HepG2 (cell line): ENCODE measurements around the gene HNRNPA1L2. TPM values are rescaled to one million over a fixed set of nuclear protein-coding genes. Genes with fewer than 3 reads are reported as not detected.

Experiments used
- ATAC-seq: fragments of 200-7000 bp; cut with Tn5 transposase; 3 replicates; pipeline ENCODE4 v1.9.1; 2020; ENCODE audit warnings: mild to moderate bottlenecking, moderate library complexity
- BruUV-seq: library from RNA; stranded (reverse); fragments of 400-500 nt; replicated peaks from 2 replicates; lab custom pipeline; 2021; lab: Mats Ljungman, UMichigan
- CTCF ChIA-PET: fragments of 300-600 bp; formaldehyde crosslinking; extraction: SDS; loops from one replicate; lab custom pipeline; 2021; ENCODE audit warnings: low total read pairs, inconsistent platforms, low intra/inter-chr PET ratio; lab: Yijun Ruan, JAX
- POLR2A ChIA-PET: fragments of 350-600 bp; sonication (Branson Sonifier 250); formaldehyde crosslinking; loops from one replicate; lab custom pipeline; 2020; ENCODE audit warnings: antibody characterized with exemption, inconsistent platforms; lab: Yijun Ruan, JAX
- DNase-seq: peaks from one replicate; pipeline ENCODE4 v3.0.0-alpha.2; 2015; ENCODE audit warnings: low spot score
- FAIRE-seq: peaks from 3 replicates; lab custom pipeline; 2011; peaks lifted over from hg19 to GRCh38; lab: Jason Lieb, UNC
- H2AFZ ChIP-seq: one replicate; pipeline ENCODE4 v1.6.1; 2011; ENCODE audit warnings: low read length, inconsistent platforms
- H3K27ac ChIP-seq: fragments of 300-600 bp; 3 replicates; pipeline ENCODE4 v1.8.0; 2011; ENCODE audit warnings: mixed run types, mild to moderate bottlenecking, mixed read lengths, low read length, inconsistent platforms; ENCODE audit not compliant: insufficient read depth; ENCODE audit errors: extremely low read length
- H3K27me3 ChIP-seq, 2 experiments: fragments of 200-600 bp in 1 of 2; 2 replicates in 1 of 2; 3 replicates in 1 of 2; pipeline versions ENCODE4 v1.6.0 to v1.8.0; 2011; ENCODE audit warnings: low read length in 2 of 2, mild to moderate bottlenecking in 2 of 2, moderate library complexity in 2 of 2, inconsistent platforms in 1 of 2; ENCODE audit not compliant: insufficient read depth in 2 of 2, control insufficient read depth in 1 of 2
- H3K36me3 ChIP-seq, 2 experiments: fragments of 200-600 bp in 1 of 2; replicated peaks in 1 of 2; 2 replicates in 1 of 2; 3 replicates in 1 of 2; pipeline versions ENCODE4 v1.5.1 to v1.8.0; 2011; ENCODE audit warnings: low read length in 2 of 2, inconsistent platforms in 1 of 2; ENCODE audit not compliant: insufficient read depth in 2 of 2, control insufficient read depth in 1 of 2
- H3K4me1 ChIP-seq: 2 replicates; pipeline ENCODE4 v1.5.1; 2012; ENCODE audit warnings: low read length, inconsistent platforms; ENCODE audit not compliant: insufficient read depth
- H3K4me2 ChIP-seq: 2 replicates; pipeline ENCODE4 v1.6.0; 2011; ENCODE audit warnings: low read depth, low read length, inconsistent platforms
- H3K4me3 ChIP-seq, 3 experiments: fragments of 200-600 bp in 1 of 3; sonication (generic), shearing (Covaris generic) in 1 of 3; replicated peaks in 1 of 3; 2 replicates each; pipeline ENCODE4 v1.5.1; 2011 to 2016; ENCODE audit warnings: low read length in 3 of 3, inconsistent platforms in 2 of 3, low read depth in 2 of 3, mild to moderate bottlenecking in 2 of 3, control low read depth in 1 of 3, mixed read lengths in 1 of 3; ENCODE audit not compliant: insufficient read depth in 1 of 3
- H3K79me2 ChIP-seq: one replicate; pipeline ENCODE4 v1.6.1; 2011; ENCODE audit warnings: low read length, inconsistent platforms; ENCODE audit not compliant: insufficient read depth
- H3K9ac ChIP-seq: 2 replicates; pipeline ENCODE4 v1.6.0; 2011; ENCODE audit warnings: mild to moderate bottlenecking, low read depth, low read length, inconsistent platforms; ENCODE audit not compliant: insufficient read depth
- H3K9me3 ChIP-seq: 2 replicates; pipeline ENCODE4 v1.5.1; 2012; ENCODE audit warnings: mild to moderate bottlenecking, low read length
- H4K20me1 ChIP-seq: 2 replicates; pipeline ENCODE4 v1.6.0; 2011; ENCODE audit warnings: inconsistent platforms, mild to moderate bottlenecking, low read length, moderate library complexity; ENCODE audit not compliant: insufficient read depth
- CBX5 ChIP-seq: sonication (generic); formaldehyde crosslinking; IDR thresholded peaks from 2 replicates; pipeline ENCODE4 v1.4.0; 2020; ENCODE audit warnings: missing genetic modification reagents, borderline replicate concordance
- KLF9 ChIP-seq: IDR thresholded peaks from 2 replicates; pipeline ENCODE4 v1.6.1; 2016; ENCODE audit warnings: low read depth
- MAFF ChIP-seq: IDR thresholded peaks from 2 replicates; pipeline ENCODE4 v1.6.1; 2011; ENCODE audit warnings: low read depth, low read length, improper control_type of control experiment
- MAFK ChIP-seq, 2 experiments: IDR thresholded peaks in 1 of 2; conservative IDR thresholded peaks in 1 of 2; 2 replicates each; pipeline ENCODE4 v1.6.1; 2011; ENCODE audit warnings: improper control_type of control experiment in 2 of 2, low read length in 2 of 2
- NFATC3 ChIP-seq: sonication (generic); formaldehyde crosslinking; IDR thresholded peaks from 2 replicates; pipeline ENCODE4 v1.5.1; 2020; ENCODE audit warnings: mild to moderate bottlenecking, missing genetic modification reagents
- NONO ChIP-seq, 2 experiments: fragments of 450-650 bp in 1 of 2; sonication (generic) in 1 of 2; formaldehyde crosslinking in 1 of 2; IDR thresholded peaks in 1 of 2; conservative IDR thresholded peaks in 1 of 2; 2 replicates each; pipeline versions ENCODE4 v1.6.1 to v1.8.0; 2017 to 2022; ENCODE audit warnings: mild to moderate bottlenecking in 1 of 2, missing genetic modification reagents in 1 of 2, moderate library complexity in 1 of 2
- RXRB ChIP-seq: IDR thresholded peaks from 2 replicates; pipeline ENCODE4 v1.6.1; 2016; ENCODE audit warnings: borderline replicate concordance, missing genetic modification reagents, missing compliant biosample characterization
- ZBED4 ChIP-seq: sonication (generic); formaldehyde crosslinking; IDR thresholded peaks from 2 replicates; pipeline ENCODE4 v1.4.0; 2020; ENCODE audit warnings: missing genetic modification reagents, borderline replicate concordance
- ZC3H13 ChIP-seq: sonication (generic); formaldehyde crosslinking; IDR thresholded peaks from 2 replicates; pipeline ENCODE4 v1.8.1; 2023; ENCODE audit warnings: mild to moderate bottlenecking, missing genetic modification reagents, moderate library complexity
- ZNF260 ChIP-seq: sonication (generic); formaldehyde crosslinking; IDR thresholded peaks from 2 replicates; pipeline ENCODE4 v1.4.0; 2020; ENCODE audit warnings: missing genetic modification reagents, low read depth, mild to moderate bottlenecking, borderline replicate concordance
- ZNF737 ChIP-seq: sonication (generic); formaldehyde crosslinking; IDR thresholded peaks from 2 replicates; pipeline ENCODE4 v1.5.0; 2020; ENCODE audit warnings: missing genetic modification reagents, mild to moderate bottlenecking, borderline replicate concordance
- ZNF780A ChIP-seq: sonication (generic); formaldehyde crosslinking; IDR thresholded peaks from 2 replicates; pipeline ENCODE4 v1.8.0; 2022; ENCODE audit warnings: mild to moderate bottlenecking, missing genetic modification reagents, moderate library complexity
- WGBS: methylation state at CpG from one replicate; pipeline ENCODE4 v1.1.6; 2017; ENCODE audit warnings: low lambda C conversion rate; 5-methylcytosine and 5-hydroxymethylcytosine counted together
- in situ Hi-C: cut with HindIII; loops from 2 replicates; pipeline ENCODE4 v1.10.0; 2017; ENCODE audit warnings: low pct_unique_long_range_greater_than_20kb; ENCODE audit not compliant: extremely low pct_ligation_motif_present
- intact Hi-C: fragments of 100-400 bp; cut with micrococcal nuclease; formaldehyde crosslinking; loops from one replicate; pipeline ENCODE4 v1.10.0; 2022; ENCODE audit not compliant: unreplicated experiment
- polyA plus RNA-seq, 8 experiments: library from polyadenylated mRNA; depleted of rRNA in 3 of 8; stranded (reverse) in 7 of 8; unstranded in 1 of 8; fragments of >200 nt; fragmentation: Illumina TruSeq in 4 of 8; extraction: Trizol in 4 of 8; gene quantifications; 2 replicates each; pipeline versions ENCODE4 v1.2.1 to v1.2.3, GENCODE V29; 2011 to 2016; ENCODE audit warnings: low read depth in 4 of 8, missing spikeins in 1 of 8, mixed read lengths in 1 of 8; ENCODE audit not compliant: insufficient read depth in 1 of 8
- total RNA-seq, 5 experiments: library from RNA; depleted of rRNA; stranded (reverse); fragments of >200 nt; fragmentation: Illumina TruSeq; extraction: Trizol; gene quantifications; 2 replicates each; pipeline ENCODE4 v1.2.3, GENCODE V29; 2016; ENCODE audit warnings: low read depth in 1 of 5
- TF ChIP-seq, protein P1 (sequence below): IDR thresholded peaks from 2 replicates; pipeline ENCODE4 v1.6.1; 2012; ENCODE audit warnings: inconsistent platforms

HNRNPA1L2 gene
- total and polyA plus RNA-seq, 2 of the 13 experiments (the other 11 are each of a cell fraction or from before 2014, with no cell fraction given), result 3.6 to 7.1 TPM

DNA sequence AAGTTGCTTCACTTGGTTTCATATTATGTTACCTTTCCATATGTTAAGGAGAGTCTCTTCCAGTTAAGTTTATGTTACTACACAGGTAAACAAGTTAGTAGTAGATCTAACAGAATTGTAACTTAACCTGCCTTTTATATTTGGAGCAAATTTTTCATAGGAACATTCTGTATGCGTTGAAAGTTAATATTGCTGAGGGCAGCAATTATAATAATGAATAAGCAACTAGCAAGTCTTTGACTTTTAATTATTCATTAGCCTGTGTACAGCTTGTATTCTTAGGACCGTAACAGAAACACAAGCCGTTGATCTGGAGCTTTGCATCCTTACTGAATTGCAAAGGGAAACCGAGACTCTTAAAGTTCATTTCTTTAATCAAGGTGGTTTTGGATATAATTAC, 22.0 kb downstream of the HNRNPA1L2 start:
- no peaks in the 10 kb centered on the region for H3K27me3 ChIP-seq
- ATAC-seq, result no peak
- FAIRE-seq, result no peak
- no TSS peak for BruUV-seq
- intact Hi-C loops, result no loop called here
- H4K20me1 ChIP-seq, result no peaks in the 10 kb centered on the region
- in situ Hi-C loops, result no loop called here
- H3K79me2 ChIP-seq, result no peaks in the 10 kb centered on the region
- no peak for TF ChIP-seq CBX5 (CRISPR knock-in tag)
- no peak for TF ChIP-seq ZNF260 (CRISPR knock-in tag)
- TF ChIP-seq, protein P1, sequence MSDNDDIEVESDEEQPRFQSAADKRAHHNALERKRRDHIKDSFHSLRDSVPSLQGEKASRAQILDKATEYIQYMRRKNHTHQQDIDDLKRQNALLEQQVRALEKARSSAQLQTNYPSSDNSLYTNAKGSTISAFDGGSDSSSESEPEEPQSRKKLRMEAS, result no peak
- TF ChIP-seq ZBED4 (CRISPR knock-in tag), result no peak
- TF ChIP-seq ZNF737, result no peak
- TF ChIP-seq KLF9 (CRISPR knock-in tag), result no peak
- no peak for TF ChIP-seq RXRB (CRISPR knock-in tag)
- peak; percentile 83 for TF ChIP-seq MAFF
- no peak for TF ChIP-seq ZNF780A (CRISPR knock-in tag)
- no peak for TF ChIP-seq NFATC3
- TF ChIP-seq ZC3H13 (CRISPR knock-in tag), result no peak
- peak; percentile 76 to 91; a peak in 3 of 4 replicates for TF ChIP-seq MAFK (conservative IDR thresholded peaks at IDR 0.05 in 1 of 2, IDR thresholded peaks at IDR 0.05 in 1 of 2; ENCODE audit: low read length in 2 of 2)
- no peak for TF ChIP-seq NONO (IDR thresholded peaks at IDR 0.05)
- no peak for TF ChIP-seq NONO (CRISPR knock-in tag; conservative IDR thresholded peaks at IDR 0.05)
- POLR2A ChIA-PET, result interaction anchor here (2.2 kb wide), 1 partner anchor 11 kb away, joined by 13 read pairs; the partner anchor contains the start of gene SUGT1
- H3K9ac ChIP-seq, result no peak overlapping the region
- H3K36me3 ChIP-seq, result peaks cover 4 to 66% of the 10 kb centered on the region in 2 experiments; a peak in 4 of 5 replicates
- H3K4me3 ChIP-seq, result no peak overlapping the region
- no peak overlapping the region for H2AFZ ChIP-seq
- no peak for DNase-seq
- CTCF ChIA-PET, result no interaction called here
- 96% methylated on average over 4 of the region's 4 CpGs for WGBS
- H3K4me1 ChIP-seq, result no peaks in the 10 kb centered on the region
- H3K4me2 ChIP-seq, result no peak overlapping the region
- no peaks in the 10 kb centered on the region for H3K9me3 ChIP-seq
- no peak overlapping the region for H3K27ac ChIP-seq
